T-helper 17 cell (primary cell): ENCODE data around the gene TTC21A. TPM values are rescaled to one million over a fixed set of nuclear protein-coding genes. Genes with fewer than 3 reads are reported as not detected.
"Not testable (repeated sequence)": the region's sequence is repeated elsewhere in the genome, so short reads cannot be mapped to it uniquely, and the experiment has no call there.

Experiments
- ATAC-seq: fragments of 150-1000 bp; cut with Tn5 transposase; 2 replicates; pipeline ENCODE4 v1.10.0; 2021; ENCODE audit warnings: mild to moderate bottlenecking, moderate library complexity
- DNase-seq, 3 donors: peaks; one replicate each; pipeline versions ENCODE4 v3.0.0 to v3.0.0-alpha.2; 2020 to 2021
- H3K9me3 ChIP-seq: one replicate; pipeline ENCODE4 v1.7.0; 2013; ENCODE audit warnings: low read length, mild to moderate bottlenecking; ENCODE audit not compliant: control insufficient read depth, poor library complexity, severe bottlenecking
- H3K27ac Mint-ChIP-seq: one replicate; pipeline ENCODE4 v1.8.0; 2022; ENCODE audit warnings: mild to moderate bottlenecking, moderate library complexity, mixed read lengths
- H3K27me3 Mint-ChIP-seq: one replicate; pipeline ENCODE4 v1.8.0; 2022; ENCODE audit warnings: mixed read lengths
- H3K36me3 Mint-ChIP-seq: one replicate; pipeline ENCODE4 v1.8.0; 2022; ENCODE audit warnings: low read depth, mixed read lengths
- H3K4me1 Mint-ChIP-seq: one replicate; pipeline ENCODE4 v1.8.0; 2022; ENCODE audit warnings: mild to moderate bottlenecking, mixed read lengths
- H3K4me3 Mint-ChIP-seq: one replicate; pipeline ENCODE4 v1.8.0; 2022; ENCODE audit warnings: mild to moderate bottlenecking, moderate library complexity, mixed read lengths
- total RNA-seq, 4 donors: library from RNA in 2 of 4; stranded (reverse) in 2 of 4; gene quantifications; one replicate each; pipeline ENCODE4 v1.2.3 and lab custom pipeline; 2022 to 2026

Gene TTC21A
- total RNA-seq (10 to 100 TPM in 1 of 2 donors, 1 to 10 TPM in 1; 3.5 to 12.3 TPM), total RNA-seq (lab: John Stamatoyannopoulos, UW) (1.6 to 4.7 reads per million in 2 donors)

- Mint-ChIP-seq H3K27me3 (no peaks in the 10 kb centered on the region), H3K4me3 (peak within 1 kb of the TSS; percentile 100), H3K36me3 (peaks cover 9% of the 10 kb centered on the region), H3K27ac (peak within 1 kb of the TSS; percentile 99), H3K4me1 (peaks cover 51% of the 10 kb centered on the region)
- DNase-seq (peak; percentile 37 to 57 (median 50)), ATAC-seq (peak; percentile 73)
- no peaks in the 10 kb centered on the region for H3K9me3 ChIP-seq
Measured at GRCh38 chr3:39107388-39108199, at the start of gene TTC21A, which contains the start of gene GORASP1. Gene TTC21A, plus strand, starts transcription at chr3:39107680. Its CDS starts 158 bp downstream, at chr3:39107838. Gene GORASP1, minus strand, starts transcription at chr3:39107627. Its CDS starts 86 bp downstream, at chr3:39107541.

- H3K27ac Mint-ChIP-seq, ATAC-seq, DNase-seq, H3K27me3 Mint-ChIP-seq, H3K36me3 Mint-ChIP-seq, H3K4me3 Mint-ChIP-seq, H3K9me3 ChIP-seq: not testable (repeated sequence)
- H3K4me1 Mint-ChIP-seq: peaks cover 40% of the 10 kb centered on the region
Measured at GRCh38 chr3:39061228-39061627, 46.3 kb upstream of the TTC21A start.

GRCh38 chr3:39062180-39062579, 45.3 kb upstream of the TTC21A start:
- Mint-ChIP-seq H3K36me3 (peaks cover 3% of the 10 kb centered on the region), H3K27ac (no peak overlapping the region), H3K27me3 (no peaks in the 10 kb centered on the region), H3K4me1 (peaks cover 31% of the 10 kb centered on the region), H3K4me3 (peak overlapping the region; percentile 53)
- no peaks in the 10 kb centered on the region for H3K9me3 ChIP-seq
- DNase-seq (no peak), ATAC-seq (no peak)

- Mint-ChIP-seq H3K4me3 (no peak overlapping the region), H3K27ac (no peak overlapping the region), H3K36me3 (peaks cover 3% of the 10 kb centered on the region), H3K4me1 (peaks cover 29% of the 10 kb centered on the region), H3K27me3 (no peaks in the 10 kb centered on the region)
- DNase-seq (no peak), ATAC-seq (no peak)
- no peaks in the 10 kb centered on the region for H3K9me3 ChIP-seq
Measured at GRCh38 chr3:39063143-39063542, 44.3 kb upstream of the TTC21A start.

GRCh38 chr3:39064646-39065045, 42.8 kb upstream of the TTC21A start:
- H3K4me3 Mint-ChIP-seq: no peak overlapping the region
- DNase-seq (no peak), ATAC-seq (no peak)
- peak overlapping the region; percentile 63 for H3K27ac Mint-ChIP-seq
- H3K4me1 Mint-ChIP-seq: peaks cover 19% of the 10 kb centered on the region
- peaks cover 3% of the 10 kb centered on the region for H3K36me3 Mint-ChIP-seq
- no peaks in the 10 kb centered on the region for H3K27me3 Mint-ChIP-seq
- no peaks in the 10 kb centered on the region for H3K9me3 ChIP-seq

- ATAC-seq (peak; percentile 92), DNase-seq (no peak)
- peak overlapping the region; percentile 63 for H3K27ac Mint-ChIP-seq
- no peaks in the 10 kb centered on the region for H3K9me3 ChIP-seq
- peaks cover 19% of the 10 kb centered on the region for H3K4me1 Mint-ChIP-seq
- H3K27me3 Mint-ChIP-seq: no peaks in the 10 kb centered on the region
- peaks cover 3% of the 10 kb centered on the region for H3K36me3 Mint-ChIP-seq
- H3K4me3 Mint-ChIP-seq: no peak overlapping the region
Measured at GRCh38 chr3:39065197-39065596, 42.3 kb upstream of the TTC21A start.

- no peak for DNase-seq
- no peaks in the 10 kb centered on the region for H3K9me3 ChIP-seq
- Mint-ChIP-seq H3K27me3 (no peaks in the 10 kb centered on the region), H3K27ac (peak overlapping the region; percentile 16), H3K4me3 (no peak overlapping the region), H3K36me3 (peaks cover 8% of the 10 kb centered on the region), H3K4me1 (peaks cover 11% of the 10 kb centered on the region)
- ATAC-seq: no peak
Measured at GRCh38 chr3:39067286-39067685, 40.2 kb upstream of the TTC21A start.

GRCh38 chr3:39068556-39068955, 38.9 kb upstream of the TTC21A start:
- no peak overlapping the region for H3K27ac Mint-ChIP-seq
- H3K9me3 ChIP-seq: no peaks in the 10 kb centered on the region
- peaks cover 8% of the 10 kb centered on the region for H3K36me3 Mint-ChIP-seq
- no peaks in the 10 kb centered on the region for H3K27me3 Mint-ChIP-seq
- no peak overlapping the region for H3K4me3 Mint-ChIP-seq
- DNase-seq (no peak), ATAC-seq (no peak)
- H3K4me1 Mint-ChIP-seq: peaks cover 8% of the 10 kb centered on the region

GRCh38 chr3:39075910-39076309, 31.6 kb upstream of the TTC21A start:
- H3K36me3 Mint-ChIP-seq: peaks cover 16% of the 10 kb centered on the region

GRCh38 chr3:39079530-39079929, 27.9 kb upstream of the TTC21A start:
- no peak overlapping the region for H3K27ac Mint-ChIP-seq
- H3K4me1 Mint-ChIP-seq: peaks cover 19% of the 10 kb centered on the region
- H3K4me3 Mint-ChIP-seq: no peak overlapping the region
- H3K27me3 Mint-ChIP-seq: no peaks in the 10 kb centered on the region
- DNase-seq (no peak), ATAC-seq (no peak)
- no peaks in the 10 kb centered on the region for H3K9me3 ChIP-seq
- H3K36me3 Mint-ChIP-seq: peaks cover 23% of the 10 kb centered on the region

More at GRCh38 chr3:39075910-39076309, 31.6 kb upstream of the TTC21A start:
- no peak for ATAC-seq
- H3K27ac Mint-ChIP-seq: peak overlapping the region; percentile 16
- no peaks in the 10 kb centered on the region for H3K27me3 Mint-ChIP-seq
- H3K4me1 Mint-ChIP-seq: peaks cover 12% of the 10 kb centered on the region
- peak overlapping the region; percentile 12 for H3K4me3 Mint-ChIP-seq
- no peak for DNase-seq
- no peaks in the 10 kb centered on the region for H3K9me3 ChIP-seq

GRCh38 chr3:39080026-39080425, 27.5 kb upstream of the TTC21A start:
- DNase-seq (no peak), ATAC-seq (peak; percentile 48)
- Mint-ChIP-seq H3K4me3 (no peak overlapping the region), H3K27me3 (no peaks in the 10 kb centered on the region), H3K36me3 (peaks cover 21% of the 10 kb centered on the region), H3K4me1 (peaks cover 19% of the 10 kb centered on the region), H3K27ac (peak overlapping the region; percentile 3)
- no peaks in the 10 kb centered on the region for H3K9me3 ChIP-seq

- H3K4me3 Mint-ChIP-seq: peak overlapping the region; percentile 61
- DNase-seq: no peak
- H3K9me3 ChIP-seq: no peaks in the 10 kb centered on the region
- peak overlapping the region; percentile 61 for H3K27ac Mint-ChIP-seq
- peaks cover 19% of the 10 kb centered on the region for H3K36me3 Mint-ChIP-seq
- H3K4me1 Mint-ChIP-seq: peaks cover 22% of the 10 kb centered on the region
- no peaks in the 10 kb centered on the region for H3K27me3 Mint-ChIP-seq
- no peak for ATAC-seq
Measured at GRCh38 chr3:39082666-39083313, 24.7 kb upstream of the TTC21A start.

- DNase-seq (no peak), ATAC-seq (no peak)
- no peaks in the 10 kb centered on the region for H3K9me3 ChIP-seq
- Mint-ChIP-seq H3K27me3 (no peaks in the 10 kb centered on the region), H3K27ac (no peak overlapping the region), H3K4me3 (no peak overlapping the region), H3K4me1 (peaks cover 13% of the 10 kb centered on the region), H3K36me3 (peaks cover 17% of the 10 kb centered on the region)
Measured at GRCh38 chr3:39086144-39086543, 21.3 kb upstream of the TTC21A start.
